Measurements from ENCODE around the gene RAB13. TPM values are rescaled to one million over a fixed set of nuclear protein-coding genes. Genes with fewer than 3 reads are reported as not detected.

RAB13 gene
- total RNA-seq, 1 donor from 2014 or later, result 41.9 TPM

GRCh38 chr1:153961421-153961820, 24.7 kb downstream of the RAB13 start:
- TF ChIP-seq CTCF (conservative IDR thresholded peaks at IDR 0.05; ENCODE audit: low read depth, low read length), result no peak
- H3K4me3 ChIP-seq (ENCODE audit: low read depth, low read length), result peak overlapping the region; percentile 69
- no peak for DNase-seq (ENCODE audit: low read depth)

GRCh38 chr1:153960206-153960605, 25.9 kb downstream of the RAB13 start:
- H3K4me3 ChIP-seq (ENCODE audit: low read depth, low read length), result no peak overlapping the region
- no peak for DNase-seq (ENCODE audit: low read depth)
- no peak for TF ChIP-seq CTCF (conservative IDR thresholded peaks at IDR 0.05; ENCODE audit: low read depth, low read length)

GRCh38 chr1:153959454-153959853, 26.7 kb downstream of the RAB13 start:
- no peak for DNase-seq (ENCODE audit: low read depth)
- H3K4me3 ChIP-seq (ENCODE audit: low read depth, low read length), result no peak overlapping the region
- TF ChIP-seq CTCF (conservative IDR thresholded peaks at IDR 0.05; ENCODE audit: low read depth, low read length), result no peak

- DNase-seq (ENCODE audit: low read depth), result no peak
- peak overlapping the region; percentile 39 for H3K4me3 ChIP-seq (ENCODE audit: low read depth, low read length)
- TF ChIP-seq CTCF (conservative IDR thresholded peaks at IDR 0.05; ENCODE audit: low read depth, low read length), result no peak
These were observed 27.2 kb downstream of the RAB13 start for GRCh38 chr1:153958961-153959260.

GRCh38 chr1:153958111-153958960, 27.8 kb downstream of the RAB13 start, which contains the start of gene CRTC2:
CRTC2 (minus strand) TSS chr1:153958612; CDS start chr1:153958497, 115 bp downstream.
- peak; percentile 81 for DNase-seq (ENCODE audit: low read depth)
- peak within 1 kb of the TSS; percentile 96 for H3K4me3 ChIP-seq (ENCODE audit: low read depth, low read length)
- TF ChIP-seq CTCF (conservative IDR thresholded peaks at IDR 0.05; ENCODE audit: low read depth, low read length), result peak; percentile 6

GRCh38 chr1:153957744-153958110, 28.4 kb downstream of the RAB13 start:
- peak overlapping the region; percentile 96 for H3K4me3 ChIP-seq (ENCODE audit: low read depth, low read length)
- no peak for TF ChIP-seq CTCF (conservative IDR thresholded peaks at IDR 0.05; ENCODE audit: low read depth, low read length)
- no peak for DNase-seq (ENCODE audit: low read depth)

Data from epithelial cell of proximal tubule (primary cell).